NCI-H2227 (cell line): Measurements from ENCODE around the gene GPSM3.
"Not testable (repeated sequence)": the region's sequence is repeated elsewhere in the genome, so short reads cannot be mapped to it uniquely, and the experiment has no call there.

Experiments
- DNase-seq: peaks from one replicate; lab custom pipeline; 2025; ENCODE audit not compliant: unreplicated experiment; lab: John Stamatoyannopoulos, UW

GPSM3 gene

GRCh38 chr6:32152769-32153563 is 39.5 kb downstream of the GPSM3 start:
- peak; percentile 79 for DNase-seq

- DNase-seq = peak; percentile 53
Observed at GRCh38 chr6:32151863-32152768, 40.3 kb downstream of the GPSM3 start, which contains the start of gene PRRT1. Gene PRRT1, minus strand, starts transcription at chr6:32151939. Its CDS starts 112 bp downstream, at chr6:32151827.

- DNase-seq = no peak
Observed at GRCh38 chr6:32151181-32151862, 41.1 kb downstream of the GPSM3 start.

GRCh38 chr6:32149932-32150870 is 42.2 kb downstream of the GPSM3 start:
- no peak for DNase-seq

- no peak for DNase-seq
Observed at GRCh38 chr6:32149092-32149755, 43.2 kb downstream of the GPSM3 start.

- no peak for DNase-seq
Observed at GRCh38 chr6:32148289-32149091, 44.0 kb downstream of the GPSM3 start.

- DNase-seq = no peak
Observed at GRCh38 chr6:32147401-32148132, 44.9 kb downstream of the GPSM3 start.

GRCh38 chr6:32146687-32147086 is 45.8 kb downstream of the GPSM3 start:
- no peak for DNase-seq

- no peak for DNase-seq
Observed at GRCh38 chr6:32146287-32146686, 46.2 kb downstream of the GPSM3 start.

- not testable (repeated sequence) for DNase-seq
Observed at GRCh38 chr6:32144238-32144637, 48.2 kb downstream of the GPSM3 start.
